SKM-1 (cell line): ENCODE data around the gene EMCN.
"Not testable (repeated sequence)": the region's sequence is repeated elsewhere in the genome, so short reads cannot be mapped to it uniquely, and the experiment has no call there.

ENCODE experiments used
- DNase-seq: peaks from one replicate; lab custom pipeline; 2025; ENCODE audit not compliant: unreplicated experiment; lab: John Stamatoyannopoulos, UW

The EMCN gene

GRCh38 chr4:100391086-100391485 is 126.7 kb downstream of the EMCN start:
- no peak for DNase-seq

DNA sequence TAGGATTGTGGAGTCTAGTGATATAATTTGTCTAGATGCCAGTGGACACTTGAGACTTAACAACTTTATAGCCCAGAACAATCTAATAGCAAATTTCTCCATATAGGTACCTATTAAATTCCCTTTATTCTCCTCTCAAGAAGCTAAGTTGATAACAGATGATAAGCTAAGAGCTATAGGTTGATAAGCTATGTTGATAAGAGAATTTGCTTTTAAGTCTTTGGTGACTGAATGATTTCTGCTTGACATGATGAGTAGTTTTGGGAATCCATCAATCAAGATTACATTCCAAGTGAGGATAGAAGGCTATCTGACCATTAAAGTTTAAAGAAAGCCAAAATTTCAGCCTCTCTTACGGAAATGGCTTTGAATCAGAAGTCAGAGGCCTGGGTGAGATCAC is 131.6 kb downstream of the EMCN start:
- DNase-seq, result no peak

GRCh38 chr4:100380401-100380800 is 137.4 kb downstream of the EMCN start:
- not testable (repeated sequence) for DNase-seq

DNA sequence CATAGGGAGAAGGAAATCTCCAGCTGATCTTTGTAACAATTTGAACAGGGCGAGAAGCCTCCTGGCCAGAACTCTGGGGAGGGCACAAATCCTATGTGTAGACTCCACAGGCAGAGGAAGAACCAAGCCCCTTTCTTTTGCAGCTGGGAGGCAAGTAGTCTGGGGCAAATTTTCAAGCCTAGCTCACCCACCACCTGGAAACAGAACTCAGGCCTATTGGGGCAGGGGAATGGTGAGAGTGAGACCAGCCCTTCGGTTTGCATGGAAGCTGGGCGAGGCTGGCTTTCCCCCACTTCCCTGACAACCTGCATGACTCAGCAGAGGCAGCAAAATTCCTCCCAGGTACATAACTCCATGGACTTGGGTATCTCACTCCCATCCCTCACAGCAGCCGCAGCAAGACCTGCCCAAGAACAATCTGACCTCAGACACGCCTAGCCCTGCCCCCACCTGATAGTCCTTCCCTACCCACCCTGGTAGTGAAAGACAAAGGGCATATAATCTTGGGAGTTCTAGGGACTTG is 138.2 kb downstream of the EMCN start:
- DNase-seq, result no peak

GRCh38 chr4:100372432-100372831 is 145.4 kb downstream of the EMCN start:
- no peak for DNase-seq

DNA sequence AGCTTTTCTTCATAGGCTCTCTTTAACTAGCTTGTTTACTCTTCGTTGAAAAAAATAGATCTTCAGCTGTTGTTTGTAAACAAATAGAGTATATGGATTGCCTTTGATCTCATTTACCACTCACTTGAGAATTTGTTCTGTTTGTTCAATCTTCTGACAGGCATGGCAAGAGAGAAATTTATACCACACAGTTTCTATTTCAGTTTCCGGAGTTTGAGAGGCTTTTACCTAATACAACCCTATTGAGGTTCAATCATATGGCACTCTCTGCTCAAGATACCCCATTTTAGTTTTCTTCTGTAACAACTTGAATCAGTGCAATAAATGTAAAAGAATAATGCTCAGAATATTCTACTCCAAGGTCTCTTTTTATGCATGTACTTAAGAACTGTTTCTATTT is 148.0 kb downstream of the EMCN start:
- DNase-seq, result no peak

DNA sequence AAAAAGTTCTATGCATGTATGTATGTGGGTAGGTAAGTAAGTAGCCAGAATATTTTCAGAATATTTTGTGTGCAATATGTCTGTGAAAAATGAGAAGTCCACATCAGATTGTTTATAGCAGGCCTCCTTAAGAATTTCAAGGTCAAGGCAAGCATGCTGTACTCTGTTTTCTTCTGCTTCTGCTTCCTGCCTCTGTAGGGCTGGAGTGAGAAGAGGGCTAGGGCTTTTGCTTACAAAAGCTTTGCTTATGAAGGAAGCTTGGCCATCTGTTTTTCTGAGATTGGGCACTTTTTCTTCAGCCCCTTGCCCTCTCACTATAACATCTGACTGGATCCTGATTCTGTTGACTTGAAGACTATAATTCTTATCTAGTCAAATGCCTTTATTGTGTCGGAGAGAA is 150.4 kb downstream of the EMCN start:
- DNase-seq, result peak; percentile 12

DNA sequence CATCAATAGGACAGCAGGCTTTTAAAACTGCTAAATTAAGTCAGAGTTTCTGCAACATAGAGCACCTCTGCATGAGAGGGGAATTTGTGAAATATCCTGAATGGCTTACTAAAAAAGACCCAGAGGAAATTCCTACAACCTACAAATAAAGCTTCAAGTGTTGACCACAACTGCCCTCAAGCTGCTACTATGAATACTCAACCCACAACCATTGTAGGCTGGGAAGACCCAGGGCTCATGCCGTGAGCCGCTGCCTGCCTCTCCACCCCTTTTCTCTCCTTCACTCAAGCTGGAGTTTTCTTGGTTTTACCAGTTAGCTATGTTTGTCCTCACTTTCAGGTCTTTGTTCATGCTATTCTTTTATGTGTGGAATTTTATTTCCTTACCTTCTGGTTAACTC is 151.6 kb downstream of the EMCN start:
- DNase-seq, result peak; percentile 17

DNA sequence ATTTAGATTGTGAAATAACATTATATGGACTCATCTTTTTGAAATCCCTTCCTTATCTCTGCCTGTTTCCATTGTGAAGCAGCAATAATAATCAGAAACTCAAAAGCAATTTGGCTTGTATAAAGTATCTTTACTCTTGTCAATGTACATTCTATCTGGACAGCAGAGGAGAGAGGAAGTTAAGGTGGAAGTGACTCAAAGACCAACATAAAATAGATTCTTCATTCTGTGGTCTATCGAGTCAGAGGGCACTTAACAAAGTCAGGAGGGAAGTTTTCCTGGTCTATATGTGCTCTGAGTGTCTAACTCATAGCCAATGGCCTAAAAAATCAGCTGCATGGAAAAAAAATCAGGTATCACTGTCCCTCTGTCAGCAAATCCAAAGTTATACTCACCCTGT is 155.5 kb downstream of the EMCN start:
- no peak for DNase-seq

DNA sequence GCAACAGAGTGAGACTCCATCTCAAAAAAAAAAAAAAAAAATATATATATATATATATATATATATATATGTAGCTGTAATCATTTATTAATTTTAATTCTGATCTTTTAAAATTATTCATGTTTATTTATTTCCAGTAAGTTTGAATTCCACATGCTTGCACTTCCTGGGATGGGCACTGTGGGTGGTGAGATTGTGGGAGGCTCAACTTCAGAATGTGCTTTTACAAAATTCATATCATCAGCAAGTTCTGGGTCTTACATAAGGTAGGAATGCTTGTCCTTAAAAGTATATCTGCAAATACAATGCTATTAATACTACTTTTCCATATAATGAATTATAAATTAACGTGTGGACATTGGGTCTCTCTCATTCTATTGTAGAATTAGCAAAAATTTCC is 156.5 kb downstream of the EMCN start:
- DNase-seq, result no peak

GRCh38 chr4:100360211-100360610 is 157.6 kb downstream of the EMCN start:
- DNase-seq, result no peak

GRCh38 chr4:100359441-100359840 is 158.4 kb downstream of the EMCN start:
- DNase-seq, result no peak

- DNase-seq, result no peak
Observed at GRCh38 chr4:100357542-100357941, 160.3 kb downstream of the EMCN start.

DNA sequence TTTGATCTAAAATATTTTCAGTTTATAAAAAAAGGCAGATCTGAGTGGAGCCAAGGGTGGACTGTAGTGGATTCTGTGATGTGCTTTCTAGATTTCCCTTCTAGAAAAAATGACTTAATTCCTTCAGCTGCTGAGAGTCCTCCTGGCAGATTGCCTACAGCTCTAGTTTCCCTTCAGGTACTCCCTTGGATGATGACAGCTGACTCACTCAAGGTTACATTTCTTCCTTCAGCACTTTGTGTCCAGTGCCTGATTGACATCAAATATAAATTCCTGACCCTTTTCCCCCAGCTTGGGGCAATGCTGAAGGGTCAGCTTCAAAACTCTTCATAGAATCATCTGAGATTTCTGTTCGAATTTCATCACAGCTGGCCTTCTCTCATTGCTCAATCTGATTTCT is 161.7 kb downstream of the EMCN start:
- DNase-seq, result no peak

DNA sequence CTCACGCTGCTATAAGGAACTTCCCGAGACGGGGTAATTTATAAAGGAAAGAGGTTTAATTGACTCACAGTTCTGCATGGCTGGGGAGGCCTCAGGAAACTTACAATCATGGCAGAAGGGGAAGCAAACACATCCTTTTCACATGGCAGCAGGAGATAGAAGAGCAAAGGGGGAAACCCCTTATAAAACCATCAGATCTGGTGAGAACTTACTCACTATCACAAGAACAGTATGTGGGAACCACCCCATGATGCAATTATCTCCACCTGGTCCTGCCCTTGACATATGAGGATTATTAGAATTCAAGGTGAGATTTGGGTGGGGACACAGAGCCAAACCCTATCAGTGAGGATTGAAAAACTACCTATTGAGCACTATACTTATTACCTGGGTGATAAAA is 165.5 kb downstream of the EMCN start:
- not testable (repeated sequence) for DNase-seq

DNA sequence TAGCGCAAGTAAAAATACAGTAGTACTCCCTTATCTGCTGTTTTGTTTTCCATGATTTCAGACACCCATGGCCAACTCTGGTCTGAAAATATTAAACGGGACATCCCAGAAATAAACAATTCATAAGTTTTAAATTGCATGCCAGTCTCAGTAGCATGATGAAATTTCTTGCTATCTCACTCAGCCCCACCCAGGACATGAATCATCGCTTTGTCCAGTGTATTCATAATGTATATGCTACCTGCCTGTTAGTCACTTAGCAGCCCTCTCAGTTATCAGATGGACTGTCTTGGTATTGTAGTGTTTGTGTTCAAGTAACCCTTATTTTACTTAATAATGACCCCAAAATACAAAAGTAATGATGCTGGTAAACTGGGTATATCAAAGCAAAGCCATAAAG is 169.3 kb downstream of the EMCN start:
- DNase-seq, result no peak

DNA sequence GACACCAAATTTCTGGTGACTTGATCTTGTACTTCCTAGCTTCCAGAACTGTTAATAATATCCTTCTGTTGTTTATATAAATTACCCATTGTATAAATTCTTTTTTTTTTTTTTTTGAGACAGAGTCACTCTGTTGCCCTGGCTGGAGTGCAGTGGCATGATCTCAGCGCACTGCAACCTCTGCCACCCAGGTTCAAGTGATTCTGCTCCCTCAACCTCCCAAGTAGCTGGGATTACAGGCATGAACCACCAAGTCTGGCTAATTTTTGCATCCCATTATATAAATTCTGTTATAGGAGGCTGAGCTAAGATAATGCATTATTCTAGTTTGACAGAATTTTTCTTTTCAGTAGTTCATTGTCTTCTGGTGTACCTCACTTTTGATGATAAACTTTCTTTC is 170.6 kb downstream of the EMCN start:
- DNase-seq, result no peak

GRCh38 chr4:100345585-100345984 is 172.2 kb downstream of the EMCN start:
- no peak for DNase-seq
